OCI-LY3 (cell line): ENCODE results near the gene COL3A1.

Experiments used
- CTCF ChIP-seq: fragments of 200-600, 300-600 bp; sonication (generic); IDR thresholded peaks from 2 replicates; pipeline ENCODE4 v1.5.1; 2014; ENCODE audit warnings: antibody characterized with exemption, low read length, low read depth
- EZH2phosphoT487 ChIP-seq: fragments of 200-600 bp; shearing (Covaris generic); IDR thresholded peaks from 2 replicates; pipeline ENCODE4 v1.6.1; 2018; ENCODE audit warnings: antibody characterized with exemption, mixed run types, low read depth

- TF ChIP-seq CTCF = no peak
- no peak for TF ChIP-seq EZH2phosphoT487
Observed at GRCh38 chr2:188964976-188965546, 9.1 kb upstream of the COL3A1 start.
